ENCODE measurements around the gene OR8B4. TPM values are rescaled to one million over a fixed set of nuclear protein-coding genes. Genes with fewer than 3 reads are reported as not detected.
A peak's percentile ranks its signal among the peaks of the same experiment; 100 is the strongest.

Gene OR8B4
- total and polyA plus RNA-seq, 2 experiments from 2014 or later = not detected

DNA sequence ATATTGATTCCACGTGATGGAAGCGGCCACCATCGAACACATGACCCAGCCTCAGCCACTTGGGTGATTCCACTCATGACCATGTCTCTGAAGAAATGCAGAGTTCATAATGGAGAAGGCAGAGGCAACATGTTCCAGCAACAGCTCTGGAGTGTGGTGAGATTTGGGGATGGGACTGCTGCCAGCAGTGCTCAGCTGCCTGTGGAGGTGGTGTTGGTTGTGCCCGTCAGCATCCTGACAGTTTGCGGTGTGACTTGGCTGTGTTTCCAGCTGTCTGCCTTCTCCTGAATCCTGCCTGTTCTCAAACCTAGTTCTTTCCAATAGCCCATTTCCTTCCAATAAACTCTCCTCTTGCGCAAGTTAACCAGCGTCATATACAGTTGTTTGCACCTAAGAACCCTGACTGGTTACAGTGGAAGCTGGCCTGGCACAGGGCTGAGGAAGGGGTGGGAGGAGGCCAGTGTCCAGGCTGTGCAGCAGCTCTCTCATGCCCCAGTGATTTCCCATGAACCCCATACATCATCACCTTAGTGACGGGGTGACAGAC lies 42.8 kb upstream of the OR8B4 start (continued):
- TF ChIP-seq, protein P1, sequence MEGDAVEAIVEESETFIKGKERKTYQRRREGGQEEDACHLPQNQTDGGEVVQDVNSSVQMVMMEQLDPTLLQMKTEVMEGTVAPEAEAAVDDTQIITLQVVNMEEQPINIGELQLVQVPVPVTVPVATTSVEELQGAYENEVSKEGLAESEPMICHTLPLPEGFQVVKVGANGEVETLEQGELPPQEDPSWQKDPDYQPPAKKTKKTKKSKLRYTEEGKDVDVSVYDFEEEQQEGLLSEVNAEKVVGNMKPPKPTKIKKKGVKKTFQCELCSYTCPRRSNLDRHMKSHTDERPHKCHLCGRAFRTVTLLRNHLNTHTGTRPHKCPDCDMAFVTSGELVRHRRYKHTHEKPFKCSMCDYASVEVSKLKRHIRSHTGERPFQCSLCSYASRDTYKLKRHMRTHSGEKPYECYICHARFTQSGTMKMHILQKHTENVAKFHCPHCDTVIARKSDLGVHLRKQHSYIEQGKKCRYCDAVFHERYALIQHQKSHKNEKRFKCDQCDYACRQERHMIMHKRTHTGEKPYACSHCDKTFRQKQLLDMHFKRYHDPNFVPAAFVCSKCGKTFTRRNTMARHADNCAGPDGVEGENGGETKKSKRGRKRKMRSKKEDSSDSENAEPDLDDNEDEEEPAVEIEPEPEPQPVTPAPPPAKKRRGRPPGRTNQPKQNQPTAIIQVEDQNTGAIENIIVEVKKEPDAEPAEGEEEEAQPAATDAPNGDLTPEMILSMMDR (conservative IDR thresholded peaks at IDR 0.05; ENCODE audit: low read depth in 2 of 2) = no peak
- TF ChIP-seq REST (IDR thresholded peaks at IDR 0.05; ENCODE audit: unreplicated experiment) (no peak), NANOG (IDR thresholded peaks at IDR 0.05; ENCODE audit: borderline replicate concordance) (no peak), ZNF331 (CRISPR knock-in tag; IDR thresholded peaks at IDR 0.05; ENCODE audit: low read depth) (no peak), ZNF114 (CRISPR knock-in tag; IDR thresholded peaks at IDR 0.05) (no peak), ETS1 (IDR thresholded peaks at IDR 0.05) (no peak), STAT1 (IDR thresholded peaks at IDR 0.05; ENCODE audit: unreplicated experiment) (no peak), JUNB (IDR thresholded peaks at IDR 0.05; ENCODE audit: unreplicated experiment) (no peak), EZH2phosphoT487 (IDR thresholded peaks at IDR 0.05; ENCODE audit: unreplicated experiment) (no peak), EZH2 (IDR thresholded peaks at IDR 0.05; ENCODE audit: low read depth, unreplicated experiment) (no peak), CREB1 (CRISPR knock-in tag; IDR thresholded peaks at IDR 0.05; ENCODE audit: low read depth) (no peak)

GRCh38 chr11:124465368-124465767 lies 40.7 kb upstream of the OR8B4 start:
- no peaks in the 10 kb centered on the region for H3K4me1 ChIP-seq (ENCODE audit: insufficient read depth)
- H3K27me3 Mint-ChIP-seq (ENCODE audit: insufficient read depth, low read depth, poor library complexity) = peaks cover 1% of the 10 kb centered on the region
- ATAC-seq = no peak
- H4K20me1 ChIP-seq (replicated peaks; ENCODE audit: insufficient read depth) = no peaks in the 10 kb centered on the region
- H3K4me3 Mint-ChIP-seq = no peak overlapping the region
- no peaks in the 10 kb centered on the region; the same call in 2 of the 3 replicates for H3K36me3 Mint-ChIP-seq (ENCODE audit: low read depth)
- no peaks in the 10 kb centered on the region for H3K36me3 ChIP-seq (ENCODE audit: insufficient read depth)
- 0 out of 2 replicates have a peak, but pooled peaks cover 7% of the 10 kb centered on the region for H3K9me2 ChIP-seq (ENCODE audit: insufficient read depth)
- H3K4me2 ChIP-seq = no peak overlapping the region
- DNase-seq (ENCODE audit: low spot score) = no peak
- H3K27ac Mint-ChIP-seq = no peak overlapping the region; the same call in 1 of the 2 replicates
- H3F3A ChIP-seq (replicated peaks; ENCODE audit: low read depth) = no peaks in the 10 kb centered on the region
- H3K27me3 ChIP-seq (ENCODE audit: insufficient read depth) = no peaks in the 10 kb centered on the region
- no peaks in the 10 kb centered on the region; the same call in 2 of the 3 replicates for H3K4me1 Mint-ChIP-seq
- H2AFZ ChIP-seq = peak overlapping the region; percentile 2; the same call in 1 of the 2 replicates
- H3K4me3 ChIP-seq = no peak overlapping the region
- no peak overlapping the region for H3K27ac ChIP-seq (ENCODE audit: low read depth)
- no peaks in the 10 kb centered on the region for H3K79me2 ChIP-seq (replicated peaks; ENCODE audit: insufficient read depth)
- peaks cover 4% of the 10 kb centered on the region; the same call in 1 of the 3 replicates for H3K9me3 Mint-ChIP-seq
- TF ChIP-seq, protein P1 (conservative IDR thresholded peaks at IDR 0.05; ENCODE audit: low read depth in 2 of 2) = no peak
- TF ChIP-seq REST (IDR thresholded peaks at IDR 0.05; ENCODE audit: unreplicated experiment) (no peak), EZH2phosphoT487 (IDR thresholded peaks at IDR 0.05; ENCODE audit: unreplicated experiment) (no peak), NANOG (IDR thresholded peaks at IDR 0.05; ENCODE audit: borderline replicate concordance) (no peak)
